ENCODE data around the gene SNX19.
"Not testable (repeated sequence)": the region's sequence is repeated elsewhere in the genome, so short reads cannot be mapped to it uniquely, and the experiment has no call there.

SNX19 gene

GRCh38 chr11:130871616-130872015 is 44.7 kb downstream of the SNX19 start:
- DNase-seq, result no peak

DNA sequence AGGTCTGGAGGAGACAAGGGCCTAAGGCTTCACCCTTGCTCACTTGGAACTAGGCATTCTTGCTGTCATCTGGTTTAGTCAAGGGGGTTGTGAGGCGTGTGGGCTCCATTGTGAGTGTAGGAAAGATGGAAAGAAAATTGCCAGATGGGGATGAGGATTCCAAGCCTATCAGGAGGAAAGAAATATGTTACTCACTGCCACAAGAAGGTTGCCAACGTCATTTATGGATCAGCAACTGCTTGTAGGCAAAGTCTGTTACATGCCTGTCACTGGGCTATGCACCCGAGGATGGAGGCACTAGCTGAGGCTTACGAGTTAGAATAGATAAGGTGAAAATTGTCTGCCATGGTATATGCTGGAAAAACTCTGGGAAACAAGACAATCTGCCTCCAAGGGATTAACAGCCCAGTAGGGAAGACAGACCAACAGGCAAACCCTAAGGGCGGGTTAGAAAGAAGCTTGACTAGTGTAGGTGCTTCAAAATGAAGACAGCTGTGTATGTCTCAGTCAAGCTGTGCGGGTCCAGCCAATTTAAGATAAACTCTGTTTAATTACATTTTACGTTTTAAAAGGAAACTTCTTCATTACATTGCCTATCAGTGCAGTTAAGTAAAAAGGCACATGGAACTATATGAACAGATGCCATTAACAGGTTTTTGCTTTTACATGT is 47.4 kb downstream of the SNX19 start:
- DNase-seq, result no peak

DNA sequence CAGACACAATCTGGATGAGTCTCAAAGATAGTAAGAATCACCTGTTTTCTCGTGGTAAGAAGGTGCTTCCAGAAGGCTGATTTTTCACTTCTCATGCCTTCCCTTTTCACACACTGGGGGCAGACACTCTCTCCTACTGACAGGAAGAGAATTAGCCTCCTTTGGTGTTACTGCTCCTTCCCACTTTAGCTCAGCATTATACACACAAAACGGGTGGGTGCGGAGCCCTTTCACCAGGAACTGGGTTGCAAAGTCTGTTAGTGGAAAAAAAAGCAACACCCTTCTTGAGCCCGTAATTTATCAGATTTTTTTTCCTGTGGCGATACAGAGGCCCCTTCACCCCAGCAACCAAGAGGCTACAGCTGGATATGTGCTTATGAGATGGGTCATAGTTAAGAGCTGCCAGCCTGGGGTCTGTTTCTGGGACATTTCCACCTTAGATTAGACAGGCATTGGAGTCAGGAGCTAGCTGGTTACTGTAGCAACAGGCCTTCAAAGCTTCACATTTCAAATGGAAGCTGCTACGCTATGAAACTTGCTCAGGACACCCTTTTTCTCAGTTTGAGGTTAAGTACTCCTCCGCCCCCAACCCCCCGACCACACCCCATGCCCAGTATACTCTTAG is 48.1 kb downstream of the SNX19 start:
- no peak for DNase-seq

- DNase-seq, result no peak
Observed at GRCh38 chr11:130866831-130867230, 49.4 kb downstream of the SNX19 start.

- no peak for DNase-seq
Observed at GRCh38 chr11:130865774-130866114, 50.5 kb downstream of the SNX19 start.

DNA sequence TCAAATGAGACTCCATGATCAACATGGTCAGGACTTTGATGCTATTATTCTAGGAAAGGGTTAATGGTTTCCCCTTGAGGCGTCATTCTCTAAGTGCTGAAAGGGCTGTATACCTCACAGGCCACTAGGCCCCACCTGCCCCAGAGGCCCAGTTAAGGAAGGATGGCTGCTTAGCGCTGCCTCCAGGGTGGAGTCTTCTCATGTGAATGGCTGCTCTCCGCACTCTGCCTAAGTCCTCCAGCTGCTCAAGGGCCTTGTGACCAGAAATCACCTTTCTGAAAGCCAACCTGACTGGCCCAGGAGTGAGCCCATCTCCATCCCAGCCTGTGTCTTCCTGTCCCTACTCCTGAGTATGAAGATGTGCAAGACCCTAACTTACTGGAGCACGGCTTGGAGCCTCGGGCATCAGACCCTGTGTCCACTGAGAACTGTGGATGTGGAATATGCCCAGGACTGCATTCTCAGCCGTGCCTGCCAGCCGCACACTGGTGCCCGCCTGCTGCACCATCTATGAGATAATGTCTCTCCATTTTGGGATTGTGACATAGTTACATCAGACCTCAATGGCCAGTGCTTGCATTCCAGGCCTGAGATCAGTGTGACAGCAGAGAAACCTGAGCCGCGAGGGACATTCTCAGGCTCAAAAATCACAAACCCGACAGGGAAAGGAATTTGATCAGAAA is 51.0 kb downstream of the SNX19 start:
- no peak for DNase-seq

DNA sequence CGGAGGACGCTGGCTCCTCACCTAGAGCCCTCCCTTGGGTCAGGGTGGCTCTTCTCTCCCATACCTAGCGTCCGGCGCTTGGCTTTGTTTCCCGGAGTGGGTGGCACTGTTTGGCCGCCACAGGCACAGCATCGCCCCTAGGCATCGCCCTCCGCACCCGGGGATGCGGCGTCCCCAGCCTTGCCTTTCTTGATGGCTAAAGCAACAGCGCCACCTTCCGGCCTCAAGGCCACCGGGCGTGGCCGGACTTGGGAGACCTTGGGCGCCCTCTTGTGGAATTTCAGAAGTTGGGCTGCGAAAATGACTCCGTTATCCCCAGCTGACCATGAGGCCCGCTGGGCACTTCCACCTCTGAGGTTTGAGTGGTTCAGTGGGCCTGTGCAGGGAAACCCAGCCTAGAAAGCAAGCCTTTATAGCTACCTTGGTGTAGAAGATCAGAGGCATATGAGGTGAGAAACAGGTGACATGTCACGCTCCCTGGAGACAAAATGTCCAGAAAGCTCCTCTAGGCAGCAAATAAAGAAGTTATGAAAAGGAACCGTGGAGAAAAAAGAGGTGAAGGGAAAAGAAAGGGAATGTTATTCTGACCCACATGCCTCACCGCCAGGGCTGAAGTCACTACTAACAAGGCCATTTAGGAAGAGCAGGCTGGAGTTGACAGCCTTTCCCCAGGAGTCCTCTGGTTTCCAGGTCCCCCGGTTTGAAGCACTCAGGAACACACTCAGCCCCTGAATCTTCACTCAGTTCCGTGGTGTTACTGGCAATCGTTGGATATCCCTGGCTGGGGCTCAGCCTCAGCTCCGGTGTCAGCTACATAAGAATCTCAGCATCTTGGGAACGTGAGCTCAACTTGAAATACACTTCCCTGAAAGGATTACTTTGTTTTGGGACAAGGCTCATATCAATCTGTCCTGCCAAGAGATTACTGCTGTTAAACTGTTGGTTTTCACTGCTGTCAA is 54.1 kb downstream of the SNX19 start:
- peak; percentile 94 for DNase-seq

DNA sequence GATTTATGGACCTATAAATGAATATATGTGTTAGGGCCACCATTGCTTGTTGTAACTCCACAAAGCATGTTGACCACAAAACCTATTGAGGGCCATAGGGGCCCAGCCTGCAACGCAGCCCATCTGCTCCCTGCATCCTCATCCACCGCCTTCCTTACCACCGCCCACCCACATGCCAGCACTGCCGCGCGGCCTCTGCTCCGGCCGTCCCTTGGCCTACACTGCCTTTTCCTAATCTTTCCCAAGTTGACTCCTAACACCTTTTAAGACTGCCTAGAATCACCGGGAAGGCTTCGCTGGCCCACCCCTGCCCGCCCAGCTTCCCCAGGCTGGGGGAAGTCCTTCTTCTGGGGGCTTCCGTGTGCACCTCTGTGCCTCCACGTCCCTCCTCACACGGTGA is 55.0 kb downstream of the SNX19 start:
- no peak for DNase-seq

GRCh38 chr11:130859886-130860285 is 56.4 kb downstream of the SNX19 start:
- no peak for DNase-seq

DNA sequence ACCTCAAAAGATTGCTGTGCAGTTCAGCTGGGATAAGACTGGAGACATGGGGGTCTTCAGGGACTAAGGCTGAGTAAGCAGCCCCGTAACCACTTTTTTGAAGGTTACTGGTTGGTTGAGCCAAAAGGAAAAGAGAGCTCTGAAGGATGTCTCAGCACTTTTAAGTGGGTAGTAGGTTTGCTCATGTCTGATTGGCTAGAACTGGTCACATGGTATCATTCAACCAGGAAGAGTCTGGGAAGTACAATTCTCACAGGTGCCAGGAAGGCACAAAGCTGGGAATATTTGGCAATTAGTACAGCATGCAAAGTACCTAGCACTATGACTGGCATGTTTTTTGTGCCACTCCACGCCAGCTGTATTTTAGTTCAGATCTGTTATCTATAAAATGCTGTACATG is 58.1 kb downstream of the SNX19 start:
- no peak for DNase-seq

GRCh38 chr11:130855707-130856106 is 60.6 kb downstream of the SNX19 start:
- DNase-seq, result not testable (repeated sequence)

DNA sequence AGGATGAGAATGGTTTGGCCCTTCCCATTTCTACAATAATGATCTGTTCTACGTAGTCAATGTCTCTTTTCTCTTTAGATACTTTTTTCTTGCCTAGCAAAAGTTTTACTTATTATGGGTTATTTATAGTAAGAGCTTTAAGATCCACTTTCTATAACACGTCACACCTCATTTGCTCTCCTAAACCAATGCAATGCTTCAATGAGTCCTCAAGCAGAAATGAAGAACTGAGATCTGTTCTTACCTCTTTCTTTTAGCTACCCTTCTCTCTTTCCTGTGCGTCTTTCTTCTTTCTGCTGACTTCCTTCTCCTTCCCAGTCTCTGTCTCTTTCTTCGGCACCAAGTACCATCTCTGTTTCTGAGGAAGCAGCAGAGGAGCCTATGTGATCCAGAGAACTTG is 61.8 kb downstream of the SNX19 start:
- no peak for DNase-seq

DNA sequence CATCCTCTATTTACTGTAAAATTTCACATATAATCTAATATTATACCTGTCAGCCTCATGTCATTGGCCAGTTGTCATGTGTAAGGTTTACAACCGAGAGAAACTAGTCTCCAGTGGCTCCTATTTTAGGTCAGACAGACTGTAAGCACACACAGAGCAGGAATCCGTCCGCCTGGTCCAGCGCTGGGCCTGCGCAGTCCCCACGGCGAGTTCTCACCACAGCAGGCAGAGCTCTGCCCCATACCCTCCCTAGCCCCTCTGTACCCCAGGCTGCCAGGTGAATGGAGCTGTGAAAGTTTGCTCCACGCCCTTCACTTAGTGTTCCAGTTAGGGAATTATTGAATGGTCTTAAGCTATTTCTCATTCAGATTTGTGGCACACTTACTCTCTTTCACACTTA is 63.7 kb downstream of the SNX19 start:
- no peak for DNase-seq

DNA sequence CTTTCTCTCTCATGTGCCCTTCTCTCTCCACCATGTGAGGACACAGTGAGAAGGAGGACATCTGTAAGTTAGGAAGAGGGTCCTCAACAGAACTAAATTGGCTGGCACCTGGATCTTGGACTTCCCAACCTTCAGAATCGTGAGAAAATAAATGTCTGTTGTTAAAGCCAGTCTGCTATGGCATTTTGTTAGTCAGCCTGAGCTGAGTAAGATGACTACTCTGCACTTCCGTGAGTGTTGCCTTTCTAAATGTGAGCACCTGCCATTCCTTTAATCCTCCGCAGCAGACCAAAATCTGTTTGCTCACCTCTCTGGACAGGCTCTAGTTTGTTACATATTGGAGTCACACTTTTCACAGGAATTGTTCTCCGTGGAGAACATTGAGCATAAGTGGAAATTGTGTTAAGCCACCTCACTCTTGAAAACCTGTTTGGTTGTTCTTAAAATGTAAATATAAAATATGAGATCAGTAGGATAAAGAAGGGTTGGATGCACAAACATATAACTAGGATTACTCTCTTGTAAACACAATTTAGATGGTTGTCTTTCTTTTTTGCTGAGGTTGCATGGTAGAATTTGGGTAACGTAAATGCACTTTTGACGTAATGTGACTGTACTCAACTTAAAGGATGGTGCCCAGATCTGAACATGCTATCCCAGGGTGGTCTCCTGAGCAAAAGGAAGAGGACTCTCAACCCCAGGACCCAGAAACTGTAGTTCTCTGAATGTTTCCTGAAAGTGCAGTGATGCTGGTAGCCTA is 65.9 kb downstream of the SNX19 start:
- DNase-seq, result no peak

- no peak for DNase-seq
Observed at GRCh38 chr11:130849215-130849568, 67.1 kb downstream of the SNX19 start.

GRCh38 chr11:130848361-130849214 is 67.7 kb downstream of the SNX19 start:
- no peak for DNase-seq

- DNase-seq, result no peak
Observed at GRCh38 chr11:130847517-130847916, 68.8 kb downstream of the SNX19 start.

- no peak for DNase-seq
Observed at GRCh38 chr11:130846606-130847005, 69.7 kb downstream of the SNX19 start.

- no peak for DNase-seq
Observed at GRCh38 chr11:130842001-130842400, 74.3 kb downstream of the SNX19 start.

DNA sequence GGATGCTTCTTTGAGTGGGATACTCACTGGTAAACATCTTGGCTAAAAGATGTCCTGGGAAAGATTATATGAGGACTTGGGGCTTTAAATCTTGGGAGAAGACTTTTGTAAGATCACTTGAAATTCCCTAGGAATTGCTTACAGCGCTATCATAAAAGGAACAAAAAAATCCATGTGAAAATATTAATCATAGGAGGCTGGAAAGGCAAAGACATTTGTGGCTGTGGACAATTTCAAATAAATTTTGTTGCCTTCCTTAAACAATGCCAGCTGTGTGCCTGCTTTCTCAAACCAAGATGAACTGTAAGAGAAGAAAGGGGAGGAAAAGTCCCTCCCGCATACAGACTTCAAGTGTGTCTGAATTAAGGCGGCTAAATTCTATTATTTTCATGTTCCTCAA is 75.6 kb downstream of the SNX19 start:
- no peak for DNase-seq

DNA sequence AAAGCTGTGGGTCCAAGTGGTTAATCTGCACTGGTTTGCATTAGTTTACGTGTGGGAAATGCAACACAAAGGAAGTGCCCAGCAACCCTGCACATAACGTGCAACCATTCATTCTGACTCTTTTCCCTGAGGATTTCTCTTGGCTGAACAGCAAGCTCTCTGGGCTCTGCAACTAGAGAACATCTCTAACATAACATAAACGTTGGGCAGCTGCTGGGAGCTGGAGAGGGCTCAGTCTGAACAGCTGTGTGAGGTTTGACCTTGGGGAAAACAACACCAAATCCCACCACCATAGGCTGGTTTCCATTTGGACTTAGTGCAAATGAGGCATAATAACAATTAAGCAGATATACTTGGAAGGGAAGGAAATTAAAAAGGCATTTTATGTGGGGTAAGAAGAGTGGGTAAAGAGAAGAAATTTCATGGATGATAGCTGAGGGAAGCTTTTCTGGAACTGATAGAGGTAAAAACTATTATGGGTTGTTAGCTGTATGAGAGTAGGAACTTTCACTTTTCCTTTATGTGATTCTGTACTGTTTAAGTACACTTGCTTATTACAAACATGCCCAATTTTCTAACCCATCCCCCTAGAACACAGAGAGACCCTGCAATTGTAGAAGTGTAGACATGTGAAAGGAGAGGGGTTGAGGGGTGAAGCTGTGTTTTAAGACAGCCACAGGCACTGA is 76.2 kb downstream of the SNX19 start:
- no peak for DNase-seq

Measured in right forelimb (tissue), 1 donor.